Vagina (tissue), 2 donors: Measurements from ENCODE around the gene E2F8.

ENCODE experiments used
- POLR2A ChIP-seq, 2 donors: fragments of 450-650 bp; IDR thresholded peaks; one replicate each; pipeline ENCODE4 v1.6.1; 2017; ENCODE audit warnings: antibody characterized with exemption in 2 of 2, mild to moderate bottlenecking in 2 of 2, moderate library complexity in 2 of 2
- POLR2AphosphoS5 ChIP-seq, 2 donors: sonication (generic); formaldehyde crosslinking; IDR thresholded peaks; one replicate each; pipeline ENCODE4 v1.9.0; 2017; ENCODE audit warnings: antibody characterized with exemption in 2 of 2, mild to moderate bottlenecking in 2 of 2, low read depth in 1 of 2; ENCODE audit not compliant: insufficient read depth in 1 of 2
- TF ChIP-seq, protein P1 (sequence below), 3 experiments: fragments of 450-650 bp in 2 of 3; fragments of 200-600 bp in 1 of 3; sonication (generic) in 1 of 3; IDR thresholded peaks; one replicate each; pipeline ENCODE4 v1.5.1; 2017 to 2019; ENCODE audit warnings: antibody characterized with exemption in 3 of 3, mild to moderate bottlenecking in 2 of 3, moderate library complexity in 2 of 3

DNA sequence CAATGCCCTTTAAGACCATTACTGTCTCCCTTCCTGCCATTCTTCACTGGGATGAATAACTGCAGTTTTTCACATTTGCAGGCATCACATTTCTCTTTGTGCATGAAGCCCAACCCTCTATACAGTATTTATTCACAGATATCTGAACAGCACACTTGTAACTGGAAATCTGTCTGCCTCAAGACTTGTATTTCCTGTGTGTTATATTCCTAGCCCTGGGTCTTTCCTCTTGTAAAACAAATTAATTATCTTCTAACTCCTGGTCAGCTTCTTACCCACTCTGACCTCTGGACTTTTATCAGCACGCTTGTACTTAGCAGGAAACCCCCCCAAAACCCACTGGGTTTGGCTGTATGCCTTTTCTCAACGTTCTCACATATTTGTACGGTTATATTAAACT lies 41.0 kb downstream of the E2F8 start:
- TF ChIP-seq, protein P1, sequence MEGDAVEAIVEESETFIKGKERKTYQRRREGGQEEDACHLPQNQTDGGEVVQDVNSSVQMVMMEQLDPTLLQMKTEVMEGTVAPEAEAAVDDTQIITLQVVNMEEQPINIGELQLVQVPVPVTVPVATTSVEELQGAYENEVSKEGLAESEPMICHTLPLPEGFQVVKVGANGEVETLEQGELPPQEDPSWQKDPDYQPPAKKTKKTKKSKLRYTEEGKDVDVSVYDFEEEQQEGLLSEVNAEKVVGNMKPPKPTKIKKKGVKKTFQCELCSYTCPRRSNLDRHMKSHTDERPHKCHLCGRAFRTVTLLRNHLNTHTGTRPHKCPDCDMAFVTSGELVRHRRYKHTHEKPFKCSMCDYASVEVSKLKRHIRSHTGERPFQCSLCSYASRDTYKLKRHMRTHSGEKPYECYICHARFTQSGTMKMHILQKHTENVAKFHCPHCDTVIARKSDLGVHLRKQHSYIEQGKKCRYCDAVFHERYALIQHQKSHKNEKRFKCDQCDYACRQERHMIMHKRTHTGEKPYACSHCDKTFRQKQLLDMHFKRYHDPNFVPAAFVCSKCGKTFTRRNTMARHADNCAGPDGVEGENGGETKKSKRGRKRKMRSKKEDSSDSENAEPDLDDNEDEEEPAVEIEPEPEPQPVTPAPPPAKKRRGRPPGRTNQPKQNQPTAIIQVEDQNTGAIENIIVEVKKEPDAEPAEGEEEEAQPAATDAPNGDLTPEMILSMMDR (IDR thresholded peaks at IDR 0.05): no peak
- no peak for TF ChIP-seq POLR2AphosphoS5 (IDR thresholded peaks at IDR 0.05; ENCODE audit: insufficient read depth in 1 of 2, low read depth in 1 of 2)
- TF ChIP-seq POLR2A (IDR thresholded peaks at IDR 0.05): no peak
